Measurements from ENCODE around the gene PNRC1. TPM values are rescaled to one million over a fixed set of nuclear protein-coding genes. Genes with fewer than 3 reads are reported as not detected.

The PNRC1 gene
- total RNA-seq, 1 donor from 2014 or later, result 93.2 TPM

DNA sequence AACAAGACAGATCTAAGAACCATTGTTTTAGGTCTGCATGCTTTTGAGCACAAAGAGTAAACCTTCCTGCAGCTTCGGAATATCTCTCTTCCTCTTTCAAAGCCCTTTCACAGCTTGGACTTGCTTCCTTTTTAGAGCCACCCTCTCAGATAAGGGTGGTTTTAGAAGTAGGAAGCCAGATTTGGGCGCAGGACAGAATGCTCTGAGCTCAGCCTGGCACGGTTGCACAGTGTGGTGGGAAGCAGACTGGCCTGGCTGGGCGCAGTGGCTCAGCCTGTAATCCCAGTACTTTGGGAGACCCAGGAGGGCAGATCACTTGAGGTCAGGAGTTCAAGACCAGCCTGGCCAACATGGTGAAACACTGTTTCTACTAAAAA lies 35.6 kb upstream of the PNRC1 start:
- TF ChIP-seq EZH2 (IDR thresholded peaks at IDR 0.05; ENCODE audit: insufficient read depth, low read length) (no peak), CTCF (IDR thresholded peaks at IDR 0.05; ENCODE audit: insufficient read depth, low read depth, low read length) (no peak)
- Mint-ChIP-seq H3K27ac (ENCODE audit: unreplicated experiment) (no peak overlapping the region), H3K9me3 (ENCODE audit: unreplicated experiment) (peaks cover 3% of the 10 kb centered on the region), H3K4me3 (ENCODE audit: unreplicated experiment) (no peak overlapping the region), H3K36me3 (ENCODE audit: low read depth, unreplicated experiment) (no peaks in the 10 kb centered on the region), H3K4me1 (ENCODE audit: low read depth, unreplicated experiment) (no peaks in the 10 kb centered on the region), H3K27me3 (ENCODE audit: low read depth, unreplicated experiment) (no peaks in the 10 kb centered on the region)
- H3K27ac ChIP-seq (ENCODE audit: low read depth, low read length), result no peak overlapping the region
- H3K4me1 ChIP-seq (ENCODE audit: insufficient read depth, low read length), result no peaks in the 10 kb centered on the region
- H4K20me1 ChIP-seq (ENCODE audit: insufficient read depth, low read length), result no peaks in the 10 kb centered on the region
- H3K4me2 ChIP-seq (ENCODE audit: low read length), result no peak overlapping the region
- H3K9me3 ChIP-seq (ENCODE audit: insufficient read depth, low read depth, low read length), result no peaks in the 10 kb centered on the region
- FAIRE-seq (no peak), DNase-seq (ENCODE audit: low read depth) (no peak)
- H3K9ac ChIP-seq (ENCODE audit: low read length), result no peak overlapping the region
- H3K27me3 ChIP-seq (ENCODE audit: insufficient read depth, low read length), result no peaks in the 10 kb centered on the region
- no peaks in the 10 kb centered on the region for H3K36me3 ChIP-seq (ENCODE audit: insufficient read depth, low read length)
- H2AFZ ChIP-seq (ENCODE audit: low read depth, low read length), result no peak overlapping the region
- no peak overlapping the region for H3K4me3 ChIP-seq (ENCODE audit: insufficient read depth, low read depth, low read length)
- H3K79me2 ChIP-seq (ENCODE audit: insufficient read depth, low read length), result no peaks in the 10 kb centered on the region

DNA sequence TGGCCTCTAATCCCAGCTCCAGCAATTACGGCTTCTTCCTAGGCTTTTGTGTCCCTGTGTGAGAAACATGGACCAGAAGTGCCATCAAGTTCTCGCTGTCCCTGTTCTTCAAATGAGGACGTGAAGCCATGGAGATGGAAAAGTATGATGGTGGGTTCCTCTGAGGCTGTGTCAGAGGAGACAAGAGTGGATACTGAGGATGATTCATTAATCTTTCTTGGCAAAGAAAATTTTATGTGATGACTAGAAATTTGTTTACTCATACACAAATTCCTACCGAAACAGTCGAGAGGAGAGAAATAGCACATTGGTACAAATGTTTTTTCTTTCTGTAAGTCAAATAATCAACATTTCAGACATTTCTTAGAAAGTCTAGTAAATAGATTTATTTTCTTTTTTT lies 35.0 kb upstream of the PNRC1 start:
- no peaks in the 10 kb centered on the region for H3K4me1 Mint-ChIP-seq (ENCODE audit: low read depth, unreplicated experiment)
- no peaks in the 10 kb centered on the region for H3K9me3 Mint-ChIP-seq (ENCODE audit: unreplicated experiment)
- no peak overlapping the region for H3K27ac ChIP-seq (ENCODE audit: low read depth, low read length)
- no peak for DNase-seq (ENCODE audit: low read depth)
- H3K4me1 ChIP-seq (ENCODE audit: insufficient read depth, low read length), result no peaks in the 10 kb centered on the region
- H3K36me3 ChIP-seq (ENCODE audit: insufficient read depth, low read length), result no peaks in the 10 kb centered on the region
- H2AFZ ChIP-seq (ENCODE audit: low read depth, low read length), result no peak overlapping the region
- FAIRE-seq, result no peak
- H3K27me3 ChIP-seq (ENCODE audit: insufficient read depth, low read length), result no peaks in the 10 kb centered on the region
- H3K36me3 Mint-ChIP-seq (ENCODE audit: low read depth, unreplicated experiment), result no peaks in the 10 kb centered on the region
- H3K4me3 ChIP-seq (ENCODE audit: insufficient read depth, low read depth, low read length), result no peak overlapping the region
- no peaks in the 10 kb centered on the region for H3K27me3 Mint-ChIP-seq (ENCODE audit: low read depth, unreplicated experiment)
- no peak overlapping the region for H3K27ac Mint-ChIP-seq (ENCODE audit: unreplicated experiment)
- H4K20me1 ChIP-seq (ENCODE audit: insufficient read depth, low read length), result no peaks in the 10 kb centered on the region
- TF ChIP-seq EZH2 (IDR thresholded peaks at IDR 0.05; ENCODE audit: insufficient read depth, low read length), result no peak
- TF ChIP-seq CTCF (IDR thresholded peaks at IDR 0.05; ENCODE audit: insufficient read depth, low read depth, low read length), result no peak
- no peak overlapping the region for H3K4me3 Mint-ChIP-seq (ENCODE audit: unreplicated experiment)
- H3K9me3 ChIP-seq (ENCODE audit: insufficient read depth, low read depth, low read length), result no peaks in the 10 kb centered on the region
- no peak overlapping the region for H3K4me2 ChIP-seq (ENCODE audit: low read length)
- no peaks in the 10 kb centered on the region for H3K79me2 ChIP-seq (ENCODE audit: insufficient read depth, low read length)
- H3K9ac ChIP-seq (ENCODE audit: low read length), result no peak overlapping the region

DNA sequence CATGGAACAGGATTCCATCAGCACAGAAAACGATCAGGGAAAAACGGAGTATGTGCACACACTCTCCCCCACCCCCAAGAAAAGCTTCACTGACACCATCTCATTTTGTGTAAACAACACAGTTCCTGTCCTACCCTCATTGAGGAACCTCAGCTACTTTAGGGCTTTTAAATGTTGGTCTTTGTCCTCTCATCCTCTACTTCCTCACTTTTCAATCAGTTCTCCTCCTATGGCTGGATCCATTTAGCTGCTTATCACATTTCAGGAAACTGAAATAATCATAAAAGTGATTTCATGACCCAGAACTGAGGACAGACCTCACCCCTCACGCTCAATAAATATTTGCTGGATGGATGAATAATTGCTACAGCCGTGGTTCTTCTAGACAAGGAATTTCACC lies 33.1 kb upstream of the PNRC1 start:
- Mint-ChIP-seq H3K27ac (ENCODE audit: unreplicated experiment) (no peak overlapping the region), H3K9me3 (ENCODE audit: unreplicated experiment) (no peaks in the 10 kb centered on the region), H3K27me3 (ENCODE audit: low read depth, unreplicated experiment) (no peaks in the 10 kb centered on the region), H3K4me1 (ENCODE audit: low read depth, unreplicated experiment) (no peaks in the 10 kb centered on the region), H3K36me3 (ENCODE audit: low read depth, unreplicated experiment) (no peaks in the 10 kb centered on the region), H3K4me3 (ENCODE audit: unreplicated experiment) (no peak overlapping the region)
- Histone ChIP-seq H3K4me2 (ENCODE audit: low read length) (no peak overlapping the region), H3K4me3 (ENCODE audit: insufficient read depth, low read depth, low read length) (no peak overlapping the region), H3K9me3 (ENCODE audit: insufficient read depth, low read depth, low read length) (no peaks in the 10 kb centered on the region), H3K9ac (ENCODE audit: low read length) (no peak overlapping the region), H3K79me2 (ENCODE audit: insufficient read depth, low read length) (no peaks in the 10 kb centered on the region), H3K36me3 (ENCODE audit: insufficient read depth, low read length) (no peaks in the 10 kb centered on the region), H3K27ac (ENCODE audit: low read depth, low read length) (no peak overlapping the region), H2AFZ (ENCODE audit: low read depth, low read length) (no peak overlapping the region), H4K20me1 (ENCODE audit: insufficient read depth, low read length) (no peaks in the 10 kb centered on the region), H3K27me3 (ENCODE audit: insufficient read depth, low read length) (no peaks in the 10 kb centered on the region), H3K4me1 (ENCODE audit: insufficient read depth, low read length) (no peaks in the 10 kb centered on the region)
- FAIRE-seq, result no peak
- TF ChIP-seq EZH2 (IDR thresholded peaks at IDR 0.05; ENCODE audit: insufficient read depth, low read length), result no peak
- no peak for TF ChIP-seq CTCF (IDR thresholded peaks at IDR 0.05; ENCODE audit: insufficient read depth, low read depth, low read length)
- DNase-seq (ENCODE audit: low read depth), result no peak

Data from astrocyte (in vitro differentiated cells and primary cell).